Calu3 (cell line): ENCODE measurements around the gene TMEM14A. TPM values are rescaled to one million over a fixed set of nuclear protein-coding genes. Genes with fewer than 3 reads are reported as not detected.

ENCODE experiments used
- Bru-seq: library from RNA; stranded (reverse); fragments of 400-500 nt; gene quantifications from one replicate; lab custom pipeline; 2021; lab: Mats Ljungman, UMichigan
- BruChase-seq, 2 experiments: library from RNA; stranded (reverse); fragments of 400-500 nt; gene quantifications; one replicate each; lab custom pipeline; 2021; lab: Mats Ljungman, UMichigan
- BruUV-seq: library from RNA; stranded (reverse); fragments of 400-500 nt; replicated peaks from 2 replicates; lab custom pipeline; 2021; lab: Mats Ljungman, UMichigan
- CTCF ChIA-PET: fragments of 300-600 bp; sonication (Branson Sonifier 250); formaldehyde crosslinking; loops from one replicate; lab custom pipeline; 2022; ENCODE audit warnings: antibody characterized with exemption; lab: Charles Lee
- DNase-seq: peaks from one replicate; pipeline ENCODE4 v3.0.0; 2022
- H3K27ac Mint-ChIP-seq: one replicate; pipeline ENCODE4 v1.8.0; 2022; ENCODE audit warnings: mixed read lengths; ENCODE audit not compliant: unreplicated experiment
- H3K27me3 Mint-ChIP-seq: one replicate; pipeline ENCODE4 v1.8.0; 2022; ENCODE audit warnings: mixed read lengths; ENCODE audit not compliant: unreplicated experiment
- H3K36me3 Mint-ChIP-seq: one replicate; pipeline ENCODE4 v1.8.0; 2022; ENCODE audit warnings: mild to moderate bottlenecking, moderate library complexity, mixed read lengths; ENCODE audit not compliant: insufficient read depth, unreplicated experiment
- H3K4me1 Mint-ChIP-seq: one replicate; pipeline ENCODE4 v1.8.0; 2022; ENCODE audit warnings: mild to moderate bottlenecking, low read depth, mixed read lengths; ENCODE audit not compliant: unreplicated experiment
- H3K4me3 Mint-ChIP-seq: one replicate; pipeline ENCODE4 v1.8.0; 2022; ENCODE audit warnings: mild to moderate bottlenecking, low read depth, moderate library complexity, mixed read lengths; ENCODE audit not compliant: unreplicated experiment
- H3K9me3 Mint-ChIP-seq: one replicate; pipeline ENCODE4 v1.8.0; 2022; ENCODE audit warnings: low read depth, mixed read lengths; ENCODE audit not compliant: unreplicated experiment
- CTCF ChIP-seq: fragments of 200-600 bp; IDR thresholded peaks from one replicate; pipeline ENCODE4 v1.8.0; 2022; ENCODE audit warnings: antibody characterized with exemption; ENCODE audit not compliant: unreplicated experiment
- intact Hi-C: fragments of 100-400 bp; cut with micrococcal nuclease; formaldehyde crosslinking; loops from one replicate; pipeline ENCODE4 v1.10.0; 2022; ENCODE audit not compliant: unreplicated experiment
- long read RNA-seq: library from polyadenylated mRNA; stranded (forward); transcript quantifications from one replicate; pipeline ENCODE4 v2.0.0, GENCODE V29; 2022
- total RNA-seq: library from RNA; stranded (reverse); gene quantifications from 2 replicates; pipeline ENCODE4 v1.2.3, GENCODE V29; 2022

Gene TMEM14A
- total RNA-seq (28.0 and 34.6 TPM in 2 replicates), Bru-seq, nascent RNA (percentile 53 among the genes with signal in this experiment), BruChase-seq, experiment 1, labeled RNA remaining after a 6-hour chase (percentile 55 among the genes with signal in this experiment), BruChase-seq, experiment 2, labeled RNA remaining after a 2-hour chase (percentile 51 among the genes with signal in this experiment)
- long read RNA-seq, transcript TMEM14A-201 (5 exons, 992 nt) = major isoform, 103 of 120 reads
- long read RNA-seq, partial matches to known transcripts = 1 of 120 reads
- long read RNA-seq, other reads (novel, unspliced or antisense) = 16 of 120 reads

GRCh38 chr6:52670502-52671409 is at the start of gene TMEM14A:
Gene TMEM14A, plus strand, starts transcription at chr6:52671113. Its CDS starts 5,990 bp downstream, at chr6:52677103.
- Mint-ChIP-seq H3K27me3 (no peaks in the 10 kb centered on the region), H3K27ac (peak within 1 kb of the TSS; percentile 30), H3K36me3 (peaks cover 20% of the 10 kb centered on the region), H3K4me1 (peaks cover 20% of the 10 kb centered on the region), H3K4me3 (peak within 1 kb of the TSS; percentile 77), H3K9me3 (no peaks in the 10 kb centered on the region)
- CTCF ChIA-PET = no interaction called here
- no TSS peak for BruUV-seq
- peak; percentile 96 for DNase-seq
- intact Hi-C loops = no loop called here
- no peak for TF ChIP-seq CTCF

- no peak for TF ChIP-seq CTCF
- CTCF ChIA-PET = no interaction called here
- no TSS peak for BruUV-seq
- DNase-seq = no peak
- Mint-ChIP-seq H3K4me1 (no peaks in the 10 kb centered on the region), H3K27me3 (no peaks in the 10 kb centered on the region), H3K9me3 (peaks cover 2% of the 10 kb centered on the region), H3K27ac (no peak overlapping the region), H3K36me3 (no peaks in the 10 kb centered on the region), H3K4me3 (no peak overlapping the region)
- intact Hi-C loops = no loop called here
Observed at GRCh38 chr6:52621631-52622030, 49.3 kb upstream of the TMEM14A start.

- Mint-ChIP-seq H3K27me3 (no peaks in the 10 kb centered on the region), H3K36me3 (no peaks in the 10 kb centered on the region)
- intact Hi-C loops = no loop called here
Observed at GRCh38 chr6:52622810-52623209, 48.1 kb upstream of the TMEM14A start.

GRCh38 chr6:52632011-52632410 is 38.9 kb upstream of the TMEM14A start:
- intact Hi-C loops = no loop called here
- no peak for TF ChIP-seq CTCF
- H3K36me3 Mint-ChIP-seq = no peaks in the 10 kb centered on the region
- CTCF ChIA-PET = no interaction called here
- no peak for DNase-seq
- no peaks in the 10 kb centered on the region for H3K9me3 Mint-ChIP-seq
- H3K27ac Mint-ChIP-seq = no peak overlapping the region
- H3K4me1 Mint-ChIP-seq = no peaks in the 10 kb centered on the region
- H3K27me3 Mint-ChIP-seq = no peaks in the 10 kb centered on the region
- BruUV-seq = no TSS peak
- H3K4me3 Mint-ChIP-seq = no peak overlapping the region

More at GRCh38 chr6:52622810-52623209, 48.1 kb upstream of the TMEM14A start:
- no TSS peak for BruUV-seq
- Mint-ChIP-seq H3K4me3 (no peak overlapping the region), H3K4me1 (no peaks in the 10 kb centered on the region), H3K27ac (no peak overlapping the region), H3K9me3 (peaks cover 2% of the 10 kb centered on the region)
- TF ChIP-seq CTCF = no peak
- no peak for DNase-seq
- CTCF ChIA-PET = no interaction called here
